Left ventricle myocardium superior (tissue), 1 donor: Measurements from ENCODE around the gene SSU72. TPM values are rescaled to one million over a fixed set of nuclear protein-coding genes. Genes with fewer than 3 reads are reported as not detected.
"Not testable (repeated sequence)": the region's sequence is repeated elsewhere in the genome, so short reads cannot be mapped to it uniquely, and the experiment has no call there.

Experiments
- ATAC-seq: fragments of 200-7000 bp; cut with Tn5 transposase; one replicate; pipeline ENCODE4 v1.9.1; 2020; ENCODE audit warnings: mild to moderate bottlenecking, moderate library complexity
- DNase-seq: peaks from one replicate; pipeline ENCODE4 v3.0.0-alpha.2; 2020
- intact Hi-C: fragments of 100-400 bp; cut with micrococcal nuclease; formaldehyde crosslinking; loops from one replicate; pipeline ENCODE4 v1.11.0; 2022
- total RNA-seq: library from RNA; stranded (reverse); fragmentation: NEBNext Ultra II Directional; extraction: Animal tissue kit (Norgen Biotek cat#: 25700); gene quantifications from one replicate; pipeline ENCODE4 v1.2.1, GENCODE V29; 2021
- donor health status: DM: no; HTN: yes; CAD: no; lungs with severe emphysema.

Gene SSU72
- total RNA-seq, 1 donor from 2014 or later, result 118 TPM

GRCh38 chr1:1599030-1599934 is 24.6 kb upstream of the SSU72 start:
- DNase-seq (peak; percentile 59), ATAC-seq (peak; percentile 10)
- intact Hi-C loops, result no loop called here

- no peak for ATAC-seq
- intact Hi-C loops, result no loop called here
- no peak for DNase-seq
Measured at GRCh38 chr1:1598720-1599029, 24.0 kb upstream of the SSU72 start.

- intact Hi-C loops, result no loop called here
- DNase-seq, result peak; percentile 28
Measured at GRCh38 chr1:1598051-1598719, 23.5 kb upstream of the SSU72 start.

GRCh38 chr1:1597275-1597930 is 22.7 kb upstream of the SSU72 start:
- DNase-seq (peak; percentile 30), ATAC-seq (peak; percentile 61)
- intact Hi-C loops, result no loop called here

More at GRCh38 chr1:1598051-1598719, 23.5 kb upstream of the SSU72 start:
- no peak for ATAC-seq

- DNase-seq (no peak), ATAC-seq (no peak)
- intact Hi-C loops, result no loop called here
Measured at GRCh38 chr1:1596493-1597274, 22.0 kb upstream of the SSU72 start.

GRCh38 chr1:1595341-1595740 is 20.7 kb upstream of the SSU72 start:
- intact Hi-C loops, DNase-seq: not testable (repeated sequence)

GRCh38 chr1:1594602-1595260 is 20.1 kb upstream of the SSU72 start:
- DNase-seq, result no peak
- intact Hi-C loops, result no loop called here
- ATAC-seq, result no peak

More at GRCh38 chr1:1595341-1595740, 20.7 kb upstream of the SSU72 start:
- not testable (repeated sequence) for ATAC-seq

GRCh38 chr1:1593834-1594601 is 19.4 kb upstream of the SSU72 start:
- no peak for DNase-seq
- intact Hi-C loops, result no loop called here
- ATAC-seq, result no peak

- intact Hi-C loops, result no loop called here
- DNase-seq (no peak), ATAC-seq (no peak)
Measured at GRCh38 chr1:1591452-1591851, 16.8 kb upstream of the SSU72 start.

GRCh38 chr1:1583347-1584010 is 8.8 kb upstream of the SSU72 start:
- intact Hi-C loops, result no loop called here
- ATAC-seq (no peak), DNase-seq (no peak)

- intact Hi-C loops, result no loop called here
- no peak for DNase-seq
- ATAC-seq, result no peak
Measured at GRCh38 chr1:1582585-1583346, 8.1 kb upstream of the SSU72 start.

- ATAC-seq, result no peak
- peak; percentile 19 for DNase-seq
- intact Hi-C loops, result no loop called here
Measured at GRCh38 chr1:1578371-1578940, 3.8 kb upstream of the SSU72 start.

GRCh38 chr1:1577367-1578011 is 2.8 kb upstream of the SSU72 start:
- ATAC-seq, result no peak

GRCh38 chr1:1573843-1574720 is 581 bp downstream of the SSU72 start:
- intact Hi-C loops, result no loop called here
- peak; percentile 3 for DNase-seq

More at GRCh38 chr1:1577367-1578011, 2.8 kb upstream of the SSU72 start:
- intact Hi-C loops, result no loop called here
- DNase-seq, result peak; percentile 22

GRCh38 chr1:1569341-1569740 is 5.3 kb downstream of the SSU72 start:
- DNase-seq (no peak), ATAC-seq (peak; percentile 17)
- intact Hi-C loops, result no loop called here

More at GRCh38 chr1:1573843-1574720, 581 bp downstream of the SSU72 start:
- ATAC-seq, result peak; percentile 81
